ENCODE measurements around the gene WWOX. TPM values are rescaled to one million over a fixed set of nuclear protein-coding genes. Genes with fewer than 3 reads are reported as not detected.

The WWOX gene
- total and polyA plus RNA-seq, 2 of the 4 experiments (the other 2 are of a cell fraction): 2.7 to 5.4 TPM

- Histone ChIP-seq H4K8ac (ENCODE audit: low read depth in 2 of 2, low read length in 2 of 2) (no peak overlapping the region), H3K9me1 (ENCODE audit: insufficient read depth, low read length) (no peaks in the 10 kb centered on the region), H2BK120ac (ENCODE audit: low read depth, low read length) (no peak overlapping the region), H2AFZ (replicated peaks; ENCODE audit: low read length, poor library complexity) (no peak overlapping the region), H3K4me3 (ENCODE audit: insufficient read depth, low read depth, low read length) (no peak overlapping the region), H3K27me3 (ENCODE audit: control insufficient read depth, insufficient read depth, low read length) (no peaks in the 10 kb centered on the region), H3K18ac (ENCODE audit: low read depth, low read length) (no peak overlapping the region), H2AK9ac (replicated peaks; ENCODE audit: low read depth, low read length, poor library complexity) (no peak overlapping the region), H3K14ac (replicated peaks; ENCODE audit: low read depth, low read length) (no peak overlapping the region), H2BK20ac (ENCODE audit: low read depth, low read length) (no peak overlapping the region), H4K91ac (ENCODE audit: insufficient read depth, low read depth, low read length) (no peak overlapping the region), H3K4me1 (ENCODE audit: control insufficient read depth, insufficient read depth, low read length) (no peaks in the 10 kb centered on the region), H3K27ac (ENCODE audit: insufficient read depth, low read length) (no peak overlapping the region), H3K9me3 (ENCODE audit: control insufficient read depth, insufficient read depth, low read length) (peaks cover 24% of the 10 kb centered on the region), H3K9ac (ENCODE audit: low read depth, low read length) (no peak overlapping the region), H3K56ac (ENCODE audit: extremely low read depth, insufficient read depth, low read length) (no peak overlapping the region), H2BK15ac (ENCODE audit: low read depth, low read length) (no peak overlapping the region), H3K4ac (ENCODE audit: low read depth, low read length) (no peak overlapping the region), H2BK5ac (ENCODE audit: low read depth, low read length, poor library complexity, severe bottlenecking) (no peak overlapping the region), H4K5ac (ENCODE audit: low read depth, low read length) (no peak overlapping the region), H3K4me2 (ENCODE audit: low read depth, low read length) (no peak overlapping the region), H3K23ac (ENCODE audit: low read depth, low read length) (no peak overlapping the region), H3K79me1 (ENCODE audit: low read depth in 1 of 2, low read length in 2 of 2) (no peaks in the 10 kb centered on the region), H4K20me1 (ENCODE audit: insufficient read depth, low read length) (no peaks in the 10 kb centered on the region), H2AK5ac (ENCODE audit: low read depth, low read length) (no peak overlapping the region), H3K36me3 (ENCODE audit: control insufficient read depth, insufficient read depth, low read length) (no peaks in the 10 kb centered on the region)
- in situ Hi-C loops (cut with MboI; ENCODE audit: low sequenced_read_pairs): no loop called here
- BruUV-seq (replicated peaks): no TSS peak
- ChIA-PET POLR2A (ENCODE audit: unreplicated experiment) (no interaction called here), CTCF (no interaction called here)
- WGBS, 2 experiments (ENCODE audit: extremely low coverage in 2 of 2, insufficient read length in 1 of 2): no CpG with 5 or more reads among the region's 3 CpGs
- DNase-seq (no peak), ATAC-seq (ENCODE audit: low read depth) (no peak)
- intact Hi-C loops (cut with micrococcal nuclease): no loop called here
- TF ChIP-seq RAD21 (IDR thresholded peaks at IDR 0.05; ENCODE audit: low read length): no peak
- no peak for TF ChIP-seq NFE2L2 (IDR thresholded peaks at IDR 0.05; ENCODE audit: low read depth, low read length)
- TF ChIP-seq, protein P1, sequence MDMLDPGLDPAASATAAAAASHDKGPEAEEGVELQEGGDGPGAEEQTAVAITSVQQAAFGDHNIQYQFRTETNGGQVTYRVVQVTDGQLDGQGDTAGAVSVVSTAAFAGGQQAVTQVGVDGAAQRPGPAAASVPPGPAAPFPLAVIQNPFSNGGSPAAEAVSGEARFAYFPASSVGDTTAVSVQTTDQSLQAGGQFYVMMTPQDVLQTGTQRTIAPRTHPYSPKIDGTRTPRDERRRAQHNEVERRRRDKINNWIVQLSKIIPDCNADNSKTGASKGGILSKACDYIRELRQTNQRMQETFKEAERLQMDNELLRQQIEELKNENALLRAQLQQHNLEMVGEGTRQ (IDR thresholded peaks at IDR 0.05; ENCODE audit: low read depth, low read length): no peak
- TF ChIP-seq RCOR1 (IDR thresholded peaks at IDR 0.05; ENCODE audit: insufficient replicate concordance, low read length): no peak
- no peak for TF ChIP-seq FOS (IDR thresholded peaks at IDR 0.05; ENCODE audit: low read depth, low read length)
- TF ChIP-seq CEBPB (IDR thresholded peaks at IDR 0.05; ENCODE audit: low read depth, low read length): no peak
- no peak for TF ChIP-seq SMC3 (IDR thresholded peaks at IDR 0.05; ENCODE audit: low read depth, low read length)
- TF ChIP-seq, protein P2, sequence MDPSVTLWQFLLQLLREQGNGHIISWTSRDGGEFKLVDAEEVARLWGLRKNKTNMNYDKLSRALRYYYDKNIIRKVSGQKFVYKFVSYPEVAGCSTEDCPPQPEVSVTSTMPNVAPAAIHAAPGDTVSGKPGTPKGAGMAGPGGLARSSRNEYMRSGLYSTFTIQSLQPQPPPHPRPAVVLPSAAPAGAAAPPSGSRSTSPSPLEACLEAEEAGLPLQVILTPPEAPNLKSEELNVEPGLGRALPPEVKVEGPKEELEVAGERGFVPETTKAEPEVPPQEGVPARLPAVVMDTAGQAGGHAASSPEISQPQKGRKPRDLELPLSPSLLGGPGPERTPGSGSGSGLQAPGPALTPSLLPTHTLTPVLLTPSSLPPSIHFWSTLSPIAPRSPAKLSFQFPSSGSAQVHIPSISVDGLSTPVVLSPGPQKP (IDR thresholded peaks at IDR 0.05; ENCODE audit: borderline replicate concordance, low read depth, low read length): no peak
- TF ChIP-seq BHLHE40 (IDR thresholded peaks at IDR 0.05; ENCODE audit: low read depth, low read length): no peak
- TF ChIP-seq MXI1 (IDR thresholded peaks at IDR 0.05; ENCODE audit: borderline replicate concordance, low read depth, low read length): no peak
- dilution Hi-C loops (cut with HindIII; ENCODE audit: low sequenced_read_pairs, unreplicated experiment): no loop called here
Measured at GRCh38 chr16:78593352-78593751, 493.9 kb downstream of the WWOX start.
